Liver (tissue), 9 donors: Measurements from ENCODE around the gene KAZN. TPM values are rescaled to one million over a fixed set of nuclear protein-coding genes. Genes with fewer than 3 reads are reported as not detected.

Source experiments
- DNase-seq: peaks from one replicate; pipeline ENCODE4 v3.0.0-alpha.2; 2017; ENCODE audit warnings: low spot score
- H3K27ac ChIP-seq, 2 donors: one replicate each; pipeline ENCODE4 v1.7.0; 2013; ENCODE audit warnings: inconsistent platforms in 2 of 2, low read length in 2 of 2, control low read depth in 1 of 2, low read depth in 1 of 2, mild to moderate bottlenecking in 1 of 2
- H3K27me3 ChIP-seq, 4 donors: one replicate each; pipeline versions ENCODE4 v1.6.1 to v1.7.0; 2013; ENCODE audit warnings: low read length in 3 of 4, inconsistent platforms in 1 of 4, mild to moderate bottlenecking in 1 of 4, moderate library complexity in 1 of 4; ENCODE audit not compliant: control insufficient read depth in 4 of 4, insufficient read depth in 4 of 4
- H3K36me3 ChIP-seq, 4 donors: one replicate each; pipeline versions ENCODE4 v1.6.1 to v1.7.0; 2013; ENCODE audit warnings: low read length in 3 of 4, mild to moderate bottlenecking in 3 of 4, low read depth in 1 of 4, moderate library complexity in 1 of 4; ENCODE audit not compliant: control insufficient read depth in 4 of 4, insufficient read depth in 3 of 4
- H3K4me1 ChIP-seq, 4 donors: one replicate each; pipeline versions ENCODE4 v1.6.1 to v1.7.0; 2013; ENCODE audit warnings: low read length in 3 of 4, mild to moderate bottlenecking in 3 of 4, moderate library complexity in 1 of 4; ENCODE audit not compliant: control insufficient read depth in 4 of 4, insufficient read depth in 4 of 4
- H3K4me3 ChIP-seq, 3 donors: one replicate each; pipeline versions ENCODE4 v1.6.1 to v1.7.0; 2013; ENCODE audit warnings: low read length in 3 of 3, control low read depth in 1 of 3, low read depth in 1 of 3, mild to moderate bottlenecking in 1 of 3
- H3K9ac ChIP-seq, 2 donors: one replicate each; pipeline ENCODE4 v1.7.0; 2013; ENCODE audit warnings: low read length in 2 of 2, mild to moderate bottlenecking in 2 of 2, moderate library complexity in 2 of 2, control low read depth in 1 of 2, low read depth in 1 of 2
- H3K9me3 ChIP-seq, 4 donors: one replicate each; pipeline versions ENCODE4 v1.6.1 to v1.7.0; 2013; ENCODE audit warnings: low read length in 3 of 4; ENCODE audit not compliant: control insufficient read depth in 4 of 4
- FOXA1 ChIP-seq: IDR thresholded peaks from 2 replicates; pipeline ENCODE4 v1.6.1; 2016; ENCODE audit warnings: antibody characterized with exemption
- GABPA ChIP-seq, 2 donors: IDR thresholded peaks in 1 of 2; conservative IDR thresholded peaks in 1 of 2; 2 replicates each; pipeline ENCODE4 v1.6.1; 2016; ENCODE audit warnings: antibody characterized with exemption in 2 of 2, mild to moderate bottlenecking in 1 of 2, moderate library complexity in 1 of 2
- HNF4G ChIP-seq: IDR thresholded peaks from 2 replicates; pipeline ENCODE4 v1.6.1; 2016; ENCODE audit warnings: antibody characterized with exemption
- RAD21 ChIP-seq, 2 donors: IDR thresholded peaks; 2 replicates each; pipeline ENCODE4 v1.6.1; 2016; ENCODE audit warnings: antibody characterized with exemption in 2 of 2, mild to moderate bottlenecking in 2 of 2
- SP1 ChIP-seq: IDR thresholded peaks from 2 replicates; pipeline ENCODE4 v1.6.1; 2018; ENCODE audit warnings: antibody characterized with exemption, mild to moderate bottlenecking
- YY1 ChIP-seq: IDR thresholded peaks from 2 replicates; pipeline ENCODE4 v1.6.1; 2016; ENCODE audit warnings: antibody characterized with exemption, mild to moderate bottlenecking
- WGBS: extraction: QIAGEN DNeasy Blood & Tissue Kit; methylation state at CpG from one replicate; pipeline ENCODE4 v1.1.7; 2013; 5-methylcytosine and 5-hydroxymethylcytosine counted together
- polyA plus RNA-seq, 2 donors: library from polyadenylated mRNA; stranded (reverse) in 1 of 2; unstranded in 1 of 2; fragments of 200-250 nt in 1 of 2; fragments of >200 nt in 1 of 2; fragmentation: Nextera tagmentation in 1 of 2; extraction: Ambion mirVana in 1 of 2; gene quantifications; one replicate each; pipeline versions ENCODE4 v1.2.1 to v1.2.3, GENCODE V29; 2013 to 2015
- total RNA-seq, 2 donors: library from RNA; depleted of rRNA; stranded (reverse); fragments of >200 nt; gene quantifications; one replicate each; pipeline ENCODE4 v1.2.3, GENCODE V29; 2014
- TF ChIP-seq, protein P1 (sequence below): fragments of 150-350 bp; IDR thresholded peaks from 2 replicates; pipeline ENCODE4 v1.5.1; 2017; ENCODE audit warnings: improper control_type of control experiment, low read depth, low read length; ENCODE audit not compliant: missing input control
- TF ChIP-seq, protein P2 (sequence below): IDR thresholded peaks from 2 replicates; pipeline ENCODE4 v1.6.1; 2016; ENCODE audit warnings: antibody characterized with exemption
- TF ChIP-seq, protein P3 (sequence below): IDR thresholded peaks from 2 replicates; pipeline ENCODE4 v1.6.1; 2016; ENCODE audit warnings: antibody characterized with exemption, mild to moderate bottlenecking
- TF ChIP-seq, protein P4 (sequence below): IDR thresholded peaks from 2 replicates; pipeline ENCODE4 v1.6.1; 2016; ENCODE audit warnings: antibody characterized with exemption
- donor health status: healthy.
- donor health status: healthy.
- donor health status: healthy.
- donor health status: healthy.
- donor health status: healthy.

The KAZN gene
- total and polyA plus RNA-seq, 4 donors: 1.9 to 6.9 (median 2.4) TPM

DNA sequence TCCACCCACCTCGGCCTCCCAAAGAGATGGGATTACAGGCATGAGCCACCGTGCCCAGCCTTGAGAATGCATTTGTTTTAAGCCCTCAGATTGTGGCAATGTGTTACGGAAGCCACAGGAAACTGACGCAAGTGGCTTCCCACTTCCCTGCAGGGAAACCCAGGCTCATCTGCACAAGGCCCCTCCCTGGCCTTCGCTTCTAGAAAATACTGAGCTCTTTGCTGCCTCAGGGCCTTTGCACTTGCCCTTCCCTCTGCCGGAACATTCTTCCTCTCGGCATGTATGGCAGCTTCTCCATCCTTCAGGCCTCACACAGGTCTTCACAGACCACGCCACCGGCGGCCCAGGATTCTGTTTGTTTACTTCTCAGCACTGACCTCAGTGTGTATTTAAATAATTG lies 418.0 kb downstream of the KAZN start:
- no peaks in the 10 kb centered on the region for H3K9me3 ChIP-seq

DNA sequence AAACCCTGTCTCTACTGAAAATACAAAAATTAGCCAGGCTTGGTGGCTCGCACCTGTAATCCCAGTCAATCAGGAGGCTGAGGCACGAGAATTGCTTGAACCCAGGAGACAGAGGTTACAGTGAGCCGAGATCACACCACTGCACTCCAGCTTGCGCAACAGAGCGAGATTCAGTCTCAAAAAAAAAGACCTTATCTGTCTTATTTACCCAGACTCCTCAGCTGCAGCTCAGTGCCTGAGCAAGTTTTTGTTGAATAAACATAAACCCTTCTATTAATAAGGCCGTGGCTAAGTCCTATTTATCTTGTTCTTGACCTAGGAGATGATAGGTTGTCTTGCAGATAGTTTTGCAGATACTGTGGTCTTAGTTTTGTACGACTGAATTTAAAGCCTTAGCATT lies 418.6 kb downstream of the KAZN start:
- Histone ChIP-seq H3K4me3 (no peak overlapping the region), H3K9me3 (no peaks in the 10 kb centered on the region), H3K27ac (no peak overlapping the region), H3K27me3 (no peaks in the 10 kb centered on the region), H3K9ac (no peak overlapping the region), H3K36me3 (no peaks in the 10 kb centered on the region), H3K4me1 (peaks cover 0 to 5% (median under 1%) of the 10 kb centered on the region in 4 donors)
- DNase-seq: no peak
- 57% methylated on average over 7 of the region's 7 CpGs for WGBS
- TF ChIP-seq GABPA (IDR thresholded peaks at IDR 0.05 in 1 of 2, conservative IDR thresholded peaks at IDR 0.05 in 1 of 2) (no peak), SP1 (no peak)
- TF ChIP-seq, protein P1, sequence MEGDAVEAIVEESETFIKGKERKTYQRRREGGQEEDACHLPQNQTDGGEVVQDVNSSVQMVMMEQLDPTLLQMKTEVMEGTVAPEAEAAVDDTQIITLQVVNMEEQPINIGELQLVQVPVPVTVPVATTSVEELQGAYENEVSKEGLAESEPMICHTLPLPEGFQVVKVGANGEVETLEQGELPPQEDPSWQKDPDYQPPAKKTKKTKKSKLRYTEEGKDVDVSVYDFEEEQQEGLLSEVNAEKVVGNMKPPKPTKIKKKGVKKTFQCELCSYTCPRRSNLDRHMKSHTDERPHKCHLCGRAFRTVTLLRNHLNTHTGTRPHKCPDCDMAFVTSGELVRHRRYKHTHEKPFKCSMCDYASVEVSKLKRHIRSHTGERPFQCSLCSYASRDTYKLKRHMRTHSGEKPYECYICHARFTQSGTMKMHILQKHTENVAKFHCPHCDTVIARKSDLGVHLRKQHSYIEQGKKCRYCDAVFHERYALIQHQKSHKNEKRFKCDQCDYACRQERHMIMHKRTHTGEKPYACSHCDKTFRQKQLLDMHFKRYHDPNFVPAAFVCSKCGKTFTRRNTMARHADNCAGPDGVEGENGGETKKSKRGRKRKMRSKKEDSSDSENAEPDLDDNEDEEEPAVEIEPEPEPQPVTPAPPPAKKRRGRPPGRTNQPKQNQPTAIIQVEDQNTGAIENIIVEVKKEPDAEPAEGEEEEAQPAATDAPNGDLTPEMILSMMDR: no peak
- TF ChIP-seq, protein P2, sequence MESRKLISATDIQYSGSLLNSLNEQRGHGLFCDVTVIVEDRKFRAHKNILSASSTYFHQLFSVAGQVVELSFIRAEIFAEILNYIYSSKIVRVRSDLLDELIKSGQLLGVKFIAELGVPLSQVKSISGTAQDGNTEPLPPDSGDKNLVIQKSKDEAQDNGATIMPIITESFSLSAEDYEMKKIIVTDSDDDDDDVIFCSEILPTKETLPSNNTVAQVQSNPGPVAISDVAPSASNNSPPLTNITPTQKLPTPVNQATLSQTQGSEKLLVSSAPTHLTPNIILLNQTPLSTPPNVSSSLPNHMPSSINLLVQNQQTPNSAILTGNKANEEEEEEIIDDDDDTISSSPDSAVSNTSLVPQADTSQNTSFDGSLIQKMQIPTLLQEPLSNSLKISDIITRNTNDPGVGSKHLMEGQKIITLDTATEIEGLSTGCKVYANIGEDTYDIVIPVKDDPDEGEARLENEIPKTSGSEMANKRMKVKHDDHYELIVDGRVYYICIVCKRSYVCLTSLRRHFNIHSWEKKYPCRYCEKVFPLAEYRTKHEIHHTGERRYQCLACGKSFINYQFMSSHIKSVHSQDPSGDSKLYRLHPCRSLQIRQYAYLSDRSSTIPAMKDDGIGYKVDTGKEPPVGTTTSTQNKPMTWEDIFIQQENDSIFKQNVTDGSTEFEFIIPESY: no peak

More for the DNA sequence above, 418.0 kb downstream of the KAZN start:
- no peak overlapping the region for H3K4me3 ChIP-seq
- no peak overlapping the region for H3K27ac ChIP-seq
- TF ChIP-seq, protein P3, sequence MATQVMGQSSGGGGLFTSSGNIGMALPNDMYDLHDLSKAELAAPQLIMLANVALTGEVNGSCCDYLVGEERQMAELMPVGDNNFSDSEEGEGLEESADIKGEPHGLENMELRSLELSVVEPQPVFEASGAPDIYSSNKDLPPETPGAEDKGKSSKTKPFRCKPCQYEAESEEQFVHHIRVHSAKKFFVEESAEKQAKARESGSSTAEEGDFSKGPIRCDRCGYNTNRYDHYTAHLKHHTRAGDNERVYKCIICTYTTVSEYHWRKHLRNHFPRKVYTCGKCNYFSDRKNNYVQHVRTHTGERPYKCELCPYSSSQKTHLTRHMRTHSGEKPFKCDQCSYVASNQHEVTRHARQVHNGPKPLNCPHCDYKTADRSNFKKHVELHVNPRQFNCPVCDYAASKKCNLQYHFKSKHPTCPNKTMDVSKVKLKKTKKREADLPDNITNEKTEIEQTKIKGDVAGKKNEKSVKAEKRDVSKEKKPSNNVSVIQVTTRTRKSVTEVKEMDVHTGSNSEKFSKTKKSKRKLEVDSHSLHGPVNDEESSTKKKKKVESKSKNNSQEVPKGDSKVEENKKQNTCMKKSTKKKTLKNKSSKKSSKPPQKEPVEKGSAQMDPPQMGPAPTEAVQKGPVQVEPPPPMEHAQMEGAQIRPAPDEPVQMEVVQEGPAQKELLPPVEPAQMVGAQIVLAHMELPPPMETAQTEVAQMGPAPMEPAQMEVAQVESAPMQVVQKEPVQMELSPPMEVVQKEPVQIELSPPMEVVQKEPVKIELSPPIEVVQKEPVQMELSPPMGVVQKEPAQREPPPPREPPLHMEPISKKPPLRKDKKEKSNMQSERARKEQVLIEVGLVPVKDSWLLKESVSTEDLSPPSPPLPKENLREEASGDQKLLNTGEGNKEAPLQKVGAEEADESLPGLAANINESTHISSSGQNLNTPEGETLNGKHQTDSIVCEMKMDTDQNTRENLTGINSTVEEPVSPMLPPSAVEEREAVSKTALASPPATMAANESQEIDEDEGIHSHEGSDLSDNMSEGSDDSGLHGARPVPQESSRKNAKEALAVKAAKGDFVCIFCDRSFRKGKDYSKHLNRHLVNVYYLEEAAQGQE: no peak
- TF ChIP-seq, protein P4, sequence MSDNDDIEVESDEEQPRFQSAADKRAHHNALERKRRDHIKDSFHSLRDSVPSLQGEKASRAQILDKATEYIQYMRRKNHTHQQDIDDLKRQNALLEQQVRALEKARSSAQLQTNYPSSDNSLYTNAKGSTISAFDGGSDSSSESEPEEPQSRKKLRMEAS: no peak
- TF ChIP-seq HNF4G (no peak), FOXA1 (no peak), YY1 (no peak), GABPA (IDR thresholded peaks at IDR 0.05 in 1 of 2, conservative IDR thresholded peaks at IDR 0.05 in 1 of 2) (no peak), RAD21 (IDR thresholded peaks at IDR 0.05) (no peak)
- TF ChIP-seq, protein P2: no peak
- no peak for DNase-seq
- no peaks in the 10 kb centered on the region for H3K36me3 ChIP-seq
- WGBS: 81% methylated on average over 10 of the region's 10 CpGs
- H3K9ac ChIP-seq: no peak overlapping the region
- peaks cover 0 to 5% (median under 1%) of the 10 kb centered on the region in 4 donors for H3K4me1 ChIP-seq
- no peaks in the 10 kb centered on the region for H3K27me3 ChIP-seq
